Measurements from ENCODE around the gene SPINK13. TPM values are rescaled to one million over a fixed set of nuclear protein-coding genes. Genes with fewer than 3 reads are reported as not detected.

SPINK13 gene
- total and polyA plus RNA-seq, 2 of the 13 experiments (the other 11 are each of a cell fraction or from before 2014, with no cell fraction given), result not detected

DNA sequence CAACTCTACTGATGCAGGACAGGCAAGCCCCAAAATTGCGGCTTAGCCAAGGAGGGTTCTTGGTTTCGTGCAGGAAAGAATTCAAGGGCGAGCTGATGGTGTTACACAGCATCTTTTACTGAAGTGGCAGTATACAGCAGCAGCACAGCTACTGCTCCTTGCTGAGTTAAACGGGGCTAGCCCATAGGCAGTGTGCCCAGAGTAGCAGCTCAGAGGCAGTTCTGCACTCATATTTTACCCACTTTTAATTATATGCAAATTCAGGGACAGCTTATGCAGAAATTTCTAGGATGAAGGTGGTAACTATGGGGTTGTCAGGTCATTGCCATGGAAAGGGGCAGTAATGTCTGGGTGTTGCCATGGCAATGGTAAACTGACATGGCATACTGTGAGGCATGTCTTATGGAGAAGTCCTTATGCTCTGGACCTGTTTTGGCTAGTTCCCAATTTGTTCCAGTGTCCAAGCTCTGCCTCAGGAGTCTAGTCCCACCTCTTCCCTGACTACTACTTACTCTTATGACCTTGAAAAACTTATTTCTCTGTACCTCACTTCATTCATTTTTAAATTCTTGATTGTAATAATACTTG, 64.8 kb downstream of the SPINK13 start:
- Histone ChIP-seq H3K79me2 (ENCODE audit: insufficient read depth, low read length) (no peaks in the 10 kb centered on the region), H2AFZ (ENCODE audit: low read length) (no peak overlapping the region), H3K4me2 (ENCODE audit: low read depth, low read length) (no peak overlapping the region), H3K4me3 (replicated peaks in 1 of 3; ENCODE audit: insufficient read depth in 1 of 3, low read depth in 2 of 3, low read length in 3 of 3) (no peak overlapping the region), H3K9ac (ENCODE audit: insufficient read depth, low read depth, low read length) (no peak overlapping the region), H3K4me1 (ENCODE audit: insufficient read depth, low read length) (no peaks in the 10 kb centered on the region), H3K27me3 (ENCODE audit: control insufficient read depth in 1 of 2, insufficient read depth in 2 of 2, low read length in 2 of 2) (no peaks in the 10 kb centered on the region), H3K36me3 (replicated peaks in 1 of 2; ENCODE audit: control insufficient read depth in 1 of 2, insufficient read depth in 2 of 2, low read length in 2 of 2) (no peaks in the 10 kb centered on the region), H3K27ac (ENCODE audit: extremely low read length, insufficient read depth, low read length) (no peak overlapping the region), H3K9me3 (ENCODE audit: low read length) (no peaks in the 10 kb centered on the region), H4K20me1 (ENCODE audit: insufficient read depth, low read length) (no peaks in the 10 kb centered on the region)
- intact Hi-C loops (cut with micrococcal nuclease; ENCODE audit: unreplicated experiment) (no loop called here), in situ Hi-C loops (cut with HindIII; ENCODE audit: extremely low pct_ligation_motif_present, low pct_unique_long_range_greater_than_20kb) (no loop called here)
- DNase-seq (ENCODE audit: low spot score) (no peak), ATAC-seq (no peak), FAIRE-seq (no peak)
- 31% methylated on average over 4 of the region's 4 CpGs for WGBS (ENCODE audit: low lambda C conversion rate)
- ChIA-PET CTCF (ENCODE audit: low intra/inter-chr PET ratio, low total read pairs) (no interaction called here), POLR2A (no interaction called here)
- BruUV-seq (replicated peaks), result no TSS peak
- TF ChIP-seq TRAFD1 (CRISPR knock-in tag; IDR thresholded peaks at IDR 0.05; ENCODE audit: borderline replicate concordance) (no peak), ZNF329 (CRISPR knock-in tag; IDR thresholded peaks at IDR 0.05; ENCODE audit: low read depth) (no peak), ZNF275 (CRISPR knock-in tag; IDR thresholded peaks at IDR 0.05; ENCODE audit: borderline replicate concordance) (no peak), ZFP37 (CRISPR knock-in tag; IDR thresholded peaks at IDR 0.05; ENCODE audit: borderline replicate concordance) (no peak), ZBTB44 (CRISPR knock-in tag; IDR thresholded peaks at IDR 0.05) (no peak), ZNF280D (CRISPR knock-in tag; IDR thresholded peaks at IDR 0.05) (no peak), TCF7L2 (IDR thresholded peaks at IDR 0.05; ENCODE audit: low read depth, low read length) (no peak), ZNF615 (CRISPR knock-in tag; IDR thresholded peaks at IDR 0.05; ENCODE audit: borderline replicate concordance) (no peak), SCMH1 (CRISPR knock-in tag; IDR thresholded peaks at IDR 0.05; ENCODE audit: borderline replicate concordance) (no peak), ZNF777 (CRISPR knock-in tag; IDR thresholded peaks at IDR 0.05) (no peak), ZNF670 (CRISPR knock-in tag; IDR thresholded peaks at IDR 0.05; ENCODE audit: borderline replicate concordance) (no peak), DZIP1 (CRISPR knock-in tag; IDR thresholded peaks at IDR 0.05) (no peak), CENPX (CRISPR knock-in tag; IDR thresholded peaks at IDR 0.05) (no peak)

Data from HepG2 (cell line).